Cardiac fibroblast (primary cell): ENCODE measurements around the gene ERAL1.

ENCODE experiments used
- DNase-seq, 2 donors: peaks; one replicate each; pipeline versions ENCODE4 v3.0.0 to v3.0.0-alpha.2; 2010; ENCODE audit warnings: low read depth in 2 of 2
- H3K4me3 ChIP-seq, 2 donors: replicated peaks in 1 of 2; 1 replicate in 1 of 2; 2 replicates in 1 of 2; pipeline ENCODE4 v1.5.1; 2011; ENCODE audit warnings: low read depth in 2 of 2, low read length in 2 of 2, mild to moderate bottlenecking in 2 of 2, moderate library complexity in 1 of 2
- TF ChIP-seq, protein P1 (sequence below): IDR thresholded peaks from one replicate; pipeline ENCODE4 v1.5.1; 2011; ENCODE audit warnings: low read depth, mild to moderate bottlenecking, low read length, inconsistent platforms

The ERAL1 gene

DNA sequence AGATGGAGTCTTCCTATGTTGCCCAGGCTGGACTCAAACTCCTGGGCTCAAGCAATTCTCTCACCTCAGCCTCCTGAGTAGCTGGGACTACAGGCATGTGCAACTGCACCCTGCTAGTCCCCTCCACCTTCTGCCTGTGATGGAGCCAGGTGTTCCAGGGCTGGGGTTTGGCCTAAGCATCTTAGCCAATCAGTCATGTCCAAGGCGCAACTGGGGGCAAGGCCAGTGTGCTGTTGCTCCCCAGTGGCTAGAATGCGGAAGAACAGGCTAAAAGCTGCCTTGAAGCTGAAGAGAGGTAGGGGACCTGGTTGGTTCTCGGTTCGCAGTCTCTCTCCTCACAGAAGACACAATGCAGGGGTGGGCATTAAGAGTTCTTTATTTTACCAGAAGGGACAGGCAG, 24.2 kb downstream of the ERAL1 start:
- TF ChIP-seq, protein P1, sequence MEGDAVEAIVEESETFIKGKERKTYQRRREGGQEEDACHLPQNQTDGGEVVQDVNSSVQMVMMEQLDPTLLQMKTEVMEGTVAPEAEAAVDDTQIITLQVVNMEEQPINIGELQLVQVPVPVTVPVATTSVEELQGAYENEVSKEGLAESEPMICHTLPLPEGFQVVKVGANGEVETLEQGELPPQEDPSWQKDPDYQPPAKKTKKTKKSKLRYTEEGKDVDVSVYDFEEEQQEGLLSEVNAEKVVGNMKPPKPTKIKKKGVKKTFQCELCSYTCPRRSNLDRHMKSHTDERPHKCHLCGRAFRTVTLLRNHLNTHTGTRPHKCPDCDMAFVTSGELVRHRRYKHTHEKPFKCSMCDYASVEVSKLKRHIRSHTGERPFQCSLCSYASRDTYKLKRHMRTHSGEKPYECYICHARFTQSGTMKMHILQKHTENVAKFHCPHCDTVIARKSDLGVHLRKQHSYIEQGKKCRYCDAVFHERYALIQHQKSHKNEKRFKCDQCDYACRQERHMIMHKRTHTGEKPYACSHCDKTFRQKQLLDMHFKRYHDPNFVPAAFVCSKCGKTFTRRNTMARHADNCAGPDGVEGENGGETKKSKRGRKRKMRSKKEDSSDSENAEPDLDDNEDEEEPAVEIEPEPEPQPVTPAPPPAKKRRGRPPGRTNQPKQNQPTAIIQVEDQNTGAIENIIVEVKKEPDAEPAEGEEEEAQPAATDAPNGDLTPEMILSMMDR = peak; percentile 51
- peak; percentile 55 to 61 for DNase-seq
- H3K4me3 ChIP-seq = no peak overlapping the region

DNA sequence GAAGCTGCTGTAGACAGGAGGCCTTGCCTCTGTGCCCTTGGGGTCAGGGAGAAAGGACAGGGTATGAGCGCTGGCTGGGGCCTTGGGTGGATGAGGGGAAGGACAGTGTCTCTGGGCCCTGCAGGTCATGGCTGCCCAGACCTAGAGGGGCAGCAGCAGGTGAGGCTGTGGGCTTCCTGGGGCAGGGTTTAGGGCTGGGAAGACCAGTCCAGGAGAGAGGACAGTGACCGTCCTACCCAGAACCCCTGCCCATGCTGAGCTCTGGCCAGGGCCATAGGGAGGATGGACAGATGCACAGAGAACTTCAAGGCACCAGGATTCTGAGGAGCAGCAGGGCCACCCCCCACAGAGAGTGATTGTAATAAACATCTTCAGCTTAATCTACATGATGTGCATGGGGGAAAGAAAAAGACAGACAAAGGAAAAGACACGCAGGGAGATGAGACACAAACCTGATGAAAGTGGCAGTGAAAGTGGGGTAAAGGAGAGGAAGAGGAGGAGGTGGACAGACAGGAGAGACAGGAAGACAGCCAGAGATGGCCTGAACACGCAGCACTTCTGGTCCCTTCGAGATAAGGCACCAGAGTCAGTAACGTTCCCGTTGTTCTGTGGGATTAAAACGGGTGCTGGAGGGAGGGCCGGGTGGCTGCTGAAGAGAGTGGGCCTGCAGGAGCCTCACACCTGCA, 25.2 kb downstream of the ERAL1 start:
- TF ChIP-seq, protein P1 = no peak

DNA sequence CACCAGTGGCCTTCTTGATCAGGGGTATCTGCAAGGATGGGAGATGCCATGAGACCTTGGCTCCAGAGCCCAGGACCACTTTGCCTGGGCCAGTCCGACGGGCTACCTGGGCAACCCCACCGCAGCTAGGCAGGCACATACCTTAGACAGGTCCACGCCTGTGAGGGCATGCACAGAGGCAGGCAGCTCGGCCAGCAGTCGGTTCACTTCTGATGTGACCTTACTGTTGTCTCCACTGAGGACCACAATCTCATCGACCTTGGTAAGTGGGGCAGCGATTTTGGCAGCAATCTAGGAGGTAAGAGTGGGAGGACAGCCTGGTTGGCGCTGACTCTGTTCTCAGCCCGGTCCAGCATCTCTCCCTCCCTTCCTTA, 25.7 kb downstream of the ERAL1 start:
- no peak overlapping the region for H3K4me3 ChIP-seq
- TF ChIP-seq, protein P1 = no peak
- DNase-seq = no peak

More for the DNA sequence above, 25.2 kb downstream of the ERAL1 start:
- H3K4me3 ChIP-seq = no peak overlapping the region
- no peak for DNase-seq

DNA sequence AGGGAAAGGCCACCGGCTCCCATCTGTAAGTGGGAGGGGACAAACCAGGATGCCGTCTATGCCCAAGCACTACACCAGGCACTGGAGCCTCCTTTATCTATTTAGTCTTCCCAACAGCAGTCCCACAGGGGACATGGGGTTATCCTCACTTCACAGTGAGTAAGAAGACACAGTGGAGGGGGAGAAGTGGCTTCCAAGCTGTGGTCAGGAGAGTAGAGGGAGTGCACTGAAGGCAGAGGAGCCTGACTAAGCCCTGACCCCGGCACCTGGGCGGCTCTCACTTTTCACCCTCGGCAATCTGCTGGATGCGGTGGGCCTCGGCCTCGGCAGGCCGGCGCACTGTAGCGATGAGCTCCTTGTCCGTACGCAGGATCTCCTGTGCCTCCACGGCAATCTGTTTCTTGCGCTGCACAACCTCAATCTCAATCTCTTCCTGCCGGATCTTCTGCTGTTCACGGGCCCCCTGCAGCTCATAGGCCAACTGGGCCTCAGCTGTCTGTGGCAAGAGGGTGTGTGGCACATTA, 26.8 kb downstream of the ERAL1 start:
- DNase-seq = no peak
- TF ChIP-seq, protein P1 = no peak
- H3K4me3 ChIP-seq = no peak overlapping the region

DNA sequence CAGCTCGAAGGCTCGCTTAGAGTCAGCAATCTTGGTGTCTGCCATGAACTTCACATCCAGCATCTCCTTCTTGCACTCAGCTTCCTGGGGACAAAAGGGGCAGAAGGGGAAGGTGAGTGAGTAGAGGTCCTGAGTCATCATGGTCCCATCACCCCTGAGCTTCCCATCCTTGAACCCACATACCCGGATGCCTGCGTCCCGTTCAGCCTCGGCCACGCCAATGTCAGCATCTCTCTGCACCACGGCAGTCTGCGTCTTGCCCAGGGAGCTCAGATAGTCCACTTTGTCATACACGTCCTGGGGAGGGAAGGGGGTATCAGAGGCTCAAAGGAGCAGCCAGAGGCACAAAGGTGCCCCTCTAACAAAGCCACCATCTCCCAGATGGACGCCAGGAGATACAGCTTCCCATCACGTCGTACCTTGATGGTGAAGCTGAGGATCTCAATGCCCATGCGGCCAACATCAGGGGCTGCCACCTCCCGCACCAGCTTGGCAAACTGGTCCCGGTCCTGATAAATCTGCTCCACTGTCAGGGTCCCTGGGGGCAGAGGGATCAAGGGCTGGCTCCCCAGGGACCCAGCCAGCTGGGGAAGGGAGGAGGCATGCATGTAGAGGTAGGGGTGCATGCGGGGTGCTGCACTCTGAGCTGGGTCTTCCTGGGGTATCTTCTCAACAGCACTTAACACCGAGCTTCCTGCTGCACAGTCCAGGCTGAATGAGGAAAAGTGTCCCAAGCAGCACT, 27.5 kb downstream of the ERAL1 start:
- TF ChIP-seq, protein P1 = no peak
- no peak overlapping the region for H3K4me3 ChIP-seq
- no peak for DNase-seq

DNA sequence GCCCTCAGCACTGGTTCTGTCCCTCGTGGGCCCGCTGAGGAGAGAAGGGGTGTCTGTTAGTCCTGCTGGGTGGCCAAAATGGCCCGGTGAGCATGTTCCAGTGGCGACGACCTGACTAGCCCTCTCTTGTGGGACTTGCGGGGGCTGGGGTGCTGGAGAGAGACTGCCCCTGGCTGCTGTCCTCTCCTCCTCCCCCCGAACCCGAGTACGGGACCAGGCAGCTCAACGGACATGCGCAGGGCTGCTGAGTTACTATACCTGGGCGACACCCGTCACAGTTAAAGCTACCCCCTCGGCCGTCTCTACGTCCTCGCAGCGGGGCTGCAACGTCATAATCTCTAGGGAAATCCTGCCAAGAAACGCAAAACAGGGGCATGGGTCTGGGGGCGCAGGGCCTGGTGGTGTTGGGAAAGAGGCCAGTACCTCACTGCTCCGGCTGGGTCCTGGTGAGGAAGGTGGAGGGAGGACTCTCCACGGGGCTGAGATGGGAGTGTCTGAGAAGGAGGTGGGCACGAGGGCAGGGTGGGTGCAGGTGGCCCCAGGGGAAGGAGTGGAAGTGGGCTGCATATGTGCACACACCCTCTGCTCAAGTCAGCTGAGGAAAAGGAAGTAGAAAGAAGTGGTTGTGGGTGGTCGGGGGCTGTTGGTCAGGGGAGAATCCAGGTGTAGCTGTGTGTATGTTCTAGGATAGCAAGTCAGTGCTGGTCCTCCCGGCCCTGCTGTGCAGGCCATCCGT, 29.3 kb downstream of the ERAL1 start:
- TF ChIP-seq, protein P1 = no peak
- no peak overlapping the region for H3K4me3 ChIP-seq
- DNase-seq = no peak
